Colonic mucosa (tissue), 4 donors: ENCODE data around the gene PLAGL2. TPM values are rescaled to one million over a fixed set of nuclear protein-coding genes. Genes with fewer than 3 reads are reported as not detected.

ENCODE experiments used
- DNase-seq: peaks from one replicate; pipeline ENCODE4 v3.0.0-alpha.2; 2020
- H3K27ac ChIP-seq: fragments of 200-600 bp; one replicate; pipeline ENCODE4 v1.8.0; 2021
- H3K27me3 ChIP-seq: fragments of 200-600 bp; one replicate; pipeline ENCODE4 v1.8.0; 2021
- H3K36me3 ChIP-seq: fragments of 200-600 bp; one replicate; pipeline ENCODE4 v1.8.0; 2021
- H3K4me1 ChIP-seq: fragments of 200-600 bp; one replicate; pipeline ENCODE4 v1.8.0; 2021; ENCODE audit warnings: mild to moderate bottlenecking
- H3K4me3 ChIP-seq: fragments of 200-600 bp; one replicate; pipeline ENCODE4 v1.8.0; 2021
- H3K9ac ChIP-seq, 2 donors: one replicate each; pipeline ENCODE4 v1.7.0; 2013; ENCODE audit warnings: control low read depth in 2 of 2, low read depth in 2 of 2, low read length in 2 of 2
- H3K9me3 ChIP-seq: fragments of 200-600 bp; one replicate; pipeline ENCODE4 v1.8.0; 2021
- intact Hi-C: fragments of 100-400 bp; cut with DNase I; formaldehyde crosslinking; loops from one replicate; pipeline ENCODE4 v1.14.1; 2022
- total RNA-seq, 2 donors: library from RNA; stranded (reverse); fragmentation: NEBNext Ultra II Directional in 1 of 2; extraction: Animal tissue kit (Norgen Biotek cat#: 25700) in 1 of 2; gene quantifications; one replicate each; pipeline ENCODE4 v1.2.1, GENCODE V29; 2021
- TF ChIP-seq, protein P1 (sequence below): fragments of 200-600 bp; IDR thresholded peaks from one replicate; pipeline ENCODE4 v1.8.0; 2022; ENCODE audit warnings: antibody characterized with exemption, mild to moderate bottlenecking
- donor health status: healthy.
- donor health status: DM: no; HTN: no; CAD: no.
- donor health status: DM: no; HTN: no; CAD: no.

The PLAGL2 gene
- total RNA-seq, 2 donors from 2014 or later, result 17.7 to 18.6 TPM

DNA sequence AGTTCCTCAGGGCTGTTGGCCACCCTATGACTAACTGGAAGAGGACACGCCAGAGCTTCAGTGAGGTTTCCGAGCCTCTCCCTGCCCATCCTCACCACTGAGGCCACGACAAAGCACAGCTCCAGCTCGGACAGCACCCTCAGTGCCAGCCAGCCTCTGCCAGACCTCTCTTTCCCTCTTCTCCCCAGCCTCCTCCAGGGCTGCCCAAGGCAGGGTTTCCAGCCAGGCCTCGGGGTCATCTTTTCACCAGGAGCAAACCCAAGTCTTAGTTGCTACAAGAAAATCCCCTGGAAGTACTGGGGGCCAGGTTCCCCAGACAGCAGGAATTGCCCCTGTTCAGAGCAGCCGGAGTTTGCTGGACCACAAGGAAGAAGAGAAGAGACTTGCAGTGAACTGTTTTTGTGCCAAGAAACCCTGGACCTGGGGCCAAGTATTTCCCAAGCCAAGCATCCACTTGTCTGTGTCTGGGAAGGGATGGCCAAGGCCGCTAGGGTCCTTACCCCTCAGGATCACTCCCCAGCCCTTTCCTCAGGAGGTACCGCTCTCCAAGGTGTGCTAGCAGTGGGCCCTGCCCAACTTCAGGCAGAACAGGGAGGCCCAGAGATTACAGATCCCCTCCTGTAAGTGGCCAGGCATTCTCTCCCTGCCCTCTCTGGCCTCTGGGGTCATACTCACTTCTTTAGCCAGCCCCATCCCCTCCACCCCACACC, 41.6 kb downstream of the PLAGL2 start:
- no peak for DNase-seq

DNA sequence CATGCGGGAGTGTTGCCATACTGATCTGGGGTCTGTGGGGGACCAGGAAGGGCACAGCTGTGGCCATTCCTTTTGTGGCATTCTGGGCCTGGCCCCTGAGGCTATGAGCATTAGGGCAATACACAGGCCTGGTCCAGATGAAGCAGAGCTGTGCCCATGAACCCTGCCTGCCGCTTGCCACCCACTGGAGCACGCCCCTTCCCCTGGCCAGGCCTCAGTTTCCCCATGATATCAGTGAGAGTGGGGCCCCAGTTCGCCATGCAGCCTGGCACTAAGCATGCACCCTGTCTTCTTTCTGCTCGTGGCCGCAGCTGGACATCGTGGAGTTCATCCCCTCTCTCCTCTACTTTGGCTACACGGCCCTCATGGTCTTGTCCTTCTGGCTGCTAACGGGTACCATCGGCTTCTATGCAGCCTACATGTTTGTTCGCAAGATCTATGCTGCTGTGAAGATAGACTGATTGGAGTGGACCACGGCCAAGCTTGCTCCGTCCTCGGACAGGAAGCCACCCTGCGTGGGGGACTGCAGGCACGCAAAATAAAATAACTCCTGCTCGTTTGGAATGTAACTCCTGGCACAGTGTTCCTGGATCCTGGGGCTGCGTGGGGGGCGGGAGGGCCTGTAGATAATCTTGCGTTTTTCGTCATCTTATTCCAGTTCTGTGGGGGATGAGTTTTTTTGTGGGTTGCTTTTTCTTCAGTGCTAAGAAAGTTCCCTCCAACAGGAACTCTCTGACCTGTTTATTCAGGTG, 42.4 kb downstream of the PLAGL2 start:
- Histone ChIP-seq H3K9me3 (no peaks in the 10 kb centered on the region), H3K36me3 (peaks cover 4% of the 10 kb centered on the region), H3K27ac (no peak overlapping the region), H3K4me3 (no peak overlapping the region), H3K27me3 (no peaks in the 10 kb centered on the region), H3K4me1 (no peaks in the 10 kb centered on the region), H3K9ac (no peak overlapping the region)
- DNase-seq, result no peak
- intact Hi-C loops, result no loop called here
- TF ChIP-seq, protein P1, sequence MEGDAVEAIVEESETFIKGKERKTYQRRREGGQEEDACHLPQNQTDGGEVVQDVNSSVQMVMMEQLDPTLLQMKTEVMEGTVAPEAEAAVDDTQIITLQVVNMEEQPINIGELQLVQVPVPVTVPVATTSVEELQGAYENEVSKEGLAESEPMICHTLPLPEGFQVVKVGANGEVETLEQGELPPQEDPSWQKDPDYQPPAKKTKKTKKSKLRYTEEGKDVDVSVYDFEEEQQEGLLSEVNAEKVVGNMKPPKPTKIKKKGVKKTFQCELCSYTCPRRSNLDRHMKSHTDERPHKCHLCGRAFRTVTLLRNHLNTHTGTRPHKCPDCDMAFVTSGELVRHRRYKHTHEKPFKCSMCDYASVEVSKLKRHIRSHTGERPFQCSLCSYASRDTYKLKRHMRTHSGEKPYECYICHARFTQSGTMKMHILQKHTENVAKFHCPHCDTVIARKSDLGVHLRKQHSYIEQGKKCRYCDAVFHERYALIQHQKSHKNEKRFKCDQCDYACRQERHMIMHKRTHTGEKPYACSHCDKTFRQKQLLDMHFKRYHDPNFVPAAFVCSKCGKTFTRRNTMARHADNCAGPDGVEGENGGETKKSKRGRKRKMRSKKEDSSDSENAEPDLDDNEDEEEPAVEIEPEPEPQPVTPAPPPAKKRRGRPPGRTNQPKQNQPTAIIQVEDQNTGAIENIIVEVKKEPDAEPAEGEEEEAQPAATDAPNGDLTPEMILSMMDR, result no peak

More for the DNA sequence above, 41.6 kb downstream of the PLAGL2 start:
- TF ChIP-seq, protein P1, result no peak
- intact Hi-C loops, result no loop called here
- Histone ChIP-seq H3K4me3 (no peak overlapping the region), H3K36me3 (no peaks in the 10 kb centered on the region), H3K27ac (no peak overlapping the region), H3K4me1 (no peaks in the 10 kb centered on the region), H3K27me3 (no peaks in the 10 kb centered on the region), H3K9ac (no peak overlapping the region), H3K9me3 (no peaks in the 10 kb centered on the region)

DNA sequence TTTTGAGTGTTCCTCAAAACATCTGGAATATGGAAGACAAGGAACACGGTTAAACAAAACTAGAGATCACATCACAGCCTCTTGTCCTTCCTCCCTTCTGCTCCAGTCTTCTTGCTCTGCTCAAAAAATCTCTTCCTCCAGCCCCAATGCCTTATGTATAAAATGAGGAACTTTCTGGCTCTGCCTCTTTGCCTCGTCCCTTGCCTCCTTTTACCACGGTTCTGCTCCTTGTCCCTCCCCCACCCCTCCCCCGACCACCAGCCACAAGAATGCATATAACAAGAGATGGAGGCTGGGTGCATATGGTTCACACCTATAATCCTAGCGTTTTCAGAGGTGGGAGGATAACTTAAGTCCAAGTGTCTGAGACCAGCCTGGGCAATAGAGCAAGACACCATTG, 43.6 kb downstream of the PLAGL2 start:
- Histone ChIP-seq H3K9ac (no peak overlapping the region), H3K27me3 (no peaks in the 10 kb centered on the region), H3K27ac (no peak overlapping the region), H3K36me3 (peaks cover 4% of the 10 kb centered on the region), H3K4me3 (no peak overlapping the region), H3K4me1 (no peaks in the 10 kb centered on the region), H3K9me3 (no peaks in the 10 kb centered on the region)
- intact Hi-C loops, result no loop called here
- TF ChIP-seq, protein P1, result no peak
- no peak for DNase-seq

DNA sequence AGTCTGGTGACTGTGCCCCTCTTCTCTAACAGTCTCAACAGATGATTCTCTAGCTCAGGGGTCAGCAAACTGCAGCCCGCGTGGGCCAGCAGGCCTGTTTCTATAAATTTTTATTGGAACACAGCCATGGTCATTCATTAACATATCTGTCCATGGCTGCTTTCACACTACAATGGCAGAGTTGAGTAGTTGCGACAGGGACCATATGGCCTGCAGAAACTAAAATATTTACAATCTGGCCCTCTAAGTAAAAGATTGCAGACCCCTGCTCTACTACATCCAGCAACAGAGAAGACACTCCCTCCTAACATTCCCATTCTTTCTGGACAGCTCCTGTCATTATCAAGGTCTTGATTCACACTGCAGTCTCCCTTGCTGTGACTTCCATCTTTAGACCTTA, 45.2 kb downstream of the PLAGL2 start:
- peaks cover 4% of the 10 kb centered on the region for H3K36me3 ChIP-seq
- no peaks in the 10 kb centered on the region for H3K27me3 ChIP-seq
- intact Hi-C loops, result no loop called here
- H3K4me3 ChIP-seq, result no peak overlapping the region
- no peak overlapping the region for H3K9ac ChIP-seq
- no peak for DNase-seq
- TF ChIP-seq, protein P1, result no peak
- no peaks in the 10 kb centered on the region for H3K4me1 ChIP-seq
- no peak overlapping the region for H3K27ac ChIP-seq
- H3K9me3 ChIP-seq, result no peaks in the 10 kb centered on the region

DNA sequence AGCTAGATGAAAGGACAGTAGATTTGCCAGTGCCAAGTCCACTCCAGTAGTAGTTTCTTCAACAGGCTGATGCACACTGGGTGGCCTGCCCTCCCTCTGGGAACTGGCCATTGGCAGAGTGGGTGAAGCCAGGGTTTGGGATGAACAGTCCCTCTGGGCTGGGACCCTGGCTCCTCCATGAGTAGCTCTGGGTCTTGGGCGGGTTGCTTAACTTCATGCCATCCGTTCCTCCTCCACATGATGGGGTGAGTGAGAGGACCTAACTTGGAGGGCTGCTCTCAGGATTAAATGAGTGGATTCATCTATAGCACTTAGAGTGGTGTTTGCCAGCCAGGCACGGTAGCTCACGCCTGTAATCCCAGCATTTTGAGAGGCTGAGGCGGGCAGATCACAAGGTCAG, 47.2 kb downstream of the PLAGL2 start:
- no peaks in the 10 kb centered on the region for H3K27me3 ChIP-seq
- H3K4me3 ChIP-seq, result no peak overlapping the region
- no peak overlapping the region for H3K9ac ChIP-seq
- H3K27ac ChIP-seq, result no peak overlapping the region
- peaks cover 4% of the 10 kb centered on the region for H3K36me3 ChIP-seq
- no peaks in the 10 kb centered on the region for H3K4me1 ChIP-seq
- no peaks in the 10 kb centered on the region for H3K9me3 ChIP-seq
- DNase-seq, result no peak
- TF ChIP-seq, protein P1, result no peak
- intact Hi-C loops, result no loop called here
